Superior temporal gyrus (tissue), 1 donor: ENCODE data around the gene CDKN1A.
"Not testable (repeated sequence)": the region's sequence is repeated elsewhere in the genome, so short reads cannot be mapped to it uniquely, and the experiment has no call there.

Source experiments
- DNase-seq: peaks from one replicate; pipeline ENCODE4 v3.0.0-alpha.2; 2016; ENCODE audit errors: extremely low spot score

The CDKN1A gene

DNA sequence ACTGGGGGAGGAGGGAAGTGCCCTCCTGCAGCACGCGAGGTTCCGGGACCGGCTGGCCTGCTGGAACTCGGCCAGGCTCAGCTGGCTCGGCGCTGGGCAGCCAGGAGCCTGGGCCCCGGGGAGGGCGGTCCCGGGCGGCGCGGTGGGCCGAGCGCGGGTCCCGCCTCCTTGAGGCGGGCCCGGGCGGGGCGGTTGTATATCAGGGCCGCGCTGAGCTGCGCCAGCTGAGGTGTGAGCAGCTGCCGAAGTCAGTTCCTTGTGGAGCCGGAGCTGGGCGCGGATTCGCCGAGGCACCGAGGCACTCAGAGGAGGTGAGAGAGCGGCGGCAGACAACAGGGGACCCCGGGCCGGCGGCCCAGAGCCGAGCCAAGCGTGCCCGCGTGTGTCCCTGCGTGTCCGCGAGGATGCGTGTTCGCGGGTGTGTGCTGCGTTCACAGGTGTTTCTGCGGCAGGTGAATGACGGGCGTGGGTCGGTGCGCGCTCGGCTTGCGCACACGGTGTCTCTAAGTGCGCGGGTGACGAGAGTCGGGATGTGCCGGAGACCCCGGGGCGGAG lies at the start of gene CDKN1A:
Gene CDKN1A, plus strand, starts transcription at position 227 of the 555 bp plus-strand sequence. CDS start 5,388 bp downstream, outside the sequence.
- peak; percentile 66 for DNase-seq

DNA sequence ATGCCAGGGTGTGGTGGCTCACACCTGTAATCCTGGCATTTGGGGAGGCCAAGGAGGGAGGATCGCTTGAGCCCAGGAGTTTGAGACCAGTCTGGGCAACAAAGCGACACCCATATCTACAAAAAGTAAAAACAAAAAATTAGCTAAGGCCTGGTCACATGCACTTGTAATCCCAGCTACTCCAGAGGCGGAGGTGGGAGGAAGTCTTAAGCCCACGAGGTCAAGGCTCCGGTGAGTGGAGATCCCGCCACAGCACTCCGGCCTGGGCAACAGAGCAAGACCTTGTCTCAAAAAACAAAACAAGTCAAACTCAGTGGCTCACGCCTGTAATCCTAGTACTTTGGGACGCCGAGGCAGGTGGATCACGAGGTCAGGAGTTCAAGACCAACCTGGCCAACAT lies 48.7 kb upstream of the CDKN1A start:
- no peak for DNase-seq

DNA sequence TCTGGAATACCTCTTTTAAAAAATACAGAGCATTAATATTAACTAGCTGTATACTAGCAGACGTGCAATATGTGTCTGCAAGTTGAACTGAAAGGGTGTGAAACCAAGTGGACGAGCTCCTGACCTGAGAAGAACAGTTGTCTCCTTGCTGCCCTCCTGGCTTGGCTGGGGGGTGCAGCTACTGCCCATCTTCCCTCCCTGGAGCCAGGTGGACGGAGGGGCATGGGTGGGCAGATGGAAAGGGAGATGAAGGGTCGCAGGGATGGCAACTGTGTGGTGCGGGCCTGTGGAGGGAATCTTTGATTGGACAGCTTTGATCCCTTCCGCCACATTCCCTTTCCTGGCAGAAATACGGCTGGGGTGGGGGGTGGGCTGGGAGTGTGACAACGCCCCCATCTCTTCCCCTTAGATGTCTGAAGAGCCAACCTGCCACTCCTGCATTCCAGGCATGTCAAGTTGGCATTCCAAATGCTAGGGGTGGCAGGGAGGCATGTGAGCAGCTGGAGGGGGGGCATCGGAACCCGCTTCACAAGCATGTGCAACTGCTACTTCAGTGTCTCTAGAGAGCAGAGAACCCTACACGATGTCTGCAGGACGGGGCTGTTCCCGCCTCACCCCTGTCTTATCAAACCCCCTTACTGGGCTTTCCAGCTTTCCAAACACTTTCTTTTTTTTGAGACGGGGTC lies 47.0 kb upstream of the CDKN1A start:
- no peak for DNase-seq

DNA sequence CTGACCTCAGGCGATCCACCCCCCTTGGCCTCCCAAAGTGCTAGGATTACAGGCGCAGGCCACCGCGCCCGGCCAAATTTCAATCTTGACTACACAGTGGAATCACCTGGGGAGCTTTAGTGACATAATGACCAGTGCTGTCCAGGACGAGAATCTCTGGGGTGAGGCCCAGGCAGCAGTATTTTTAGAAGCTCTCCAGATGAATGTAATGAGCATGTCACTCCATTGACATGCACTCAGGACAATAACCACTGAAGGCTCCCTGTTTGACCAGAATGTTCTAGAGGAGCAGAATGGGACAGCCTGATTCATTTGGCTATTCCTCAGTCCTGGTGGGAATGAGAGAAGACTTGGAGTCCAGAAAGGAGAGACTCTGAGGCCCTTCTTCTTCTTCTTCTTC lies 45.1 kb upstream of the CDKN1A start:
- no peak for DNase-seq

DNA sequence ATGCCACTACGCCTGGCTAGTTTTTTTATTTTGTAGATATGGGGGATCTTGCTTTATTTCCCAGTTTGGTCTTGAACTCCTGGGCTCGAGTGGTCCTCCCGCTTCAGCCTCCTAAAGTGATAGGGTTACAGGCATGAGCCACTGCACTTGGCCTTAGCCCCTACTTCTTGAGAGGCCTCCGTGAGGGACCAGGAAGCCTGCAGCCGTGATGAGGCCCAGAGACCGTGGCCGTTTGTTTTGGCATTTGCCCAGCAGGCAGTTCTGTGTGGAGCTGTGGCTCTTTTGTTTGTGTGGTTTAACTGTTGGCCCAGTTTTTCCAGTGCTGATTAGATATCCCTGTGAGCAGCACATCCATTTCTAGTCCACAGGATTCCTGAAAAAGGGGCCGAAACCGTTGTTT lies 44.6 kb upstream of the CDKN1A start:
- no peak for DNase-seq

DNA sequence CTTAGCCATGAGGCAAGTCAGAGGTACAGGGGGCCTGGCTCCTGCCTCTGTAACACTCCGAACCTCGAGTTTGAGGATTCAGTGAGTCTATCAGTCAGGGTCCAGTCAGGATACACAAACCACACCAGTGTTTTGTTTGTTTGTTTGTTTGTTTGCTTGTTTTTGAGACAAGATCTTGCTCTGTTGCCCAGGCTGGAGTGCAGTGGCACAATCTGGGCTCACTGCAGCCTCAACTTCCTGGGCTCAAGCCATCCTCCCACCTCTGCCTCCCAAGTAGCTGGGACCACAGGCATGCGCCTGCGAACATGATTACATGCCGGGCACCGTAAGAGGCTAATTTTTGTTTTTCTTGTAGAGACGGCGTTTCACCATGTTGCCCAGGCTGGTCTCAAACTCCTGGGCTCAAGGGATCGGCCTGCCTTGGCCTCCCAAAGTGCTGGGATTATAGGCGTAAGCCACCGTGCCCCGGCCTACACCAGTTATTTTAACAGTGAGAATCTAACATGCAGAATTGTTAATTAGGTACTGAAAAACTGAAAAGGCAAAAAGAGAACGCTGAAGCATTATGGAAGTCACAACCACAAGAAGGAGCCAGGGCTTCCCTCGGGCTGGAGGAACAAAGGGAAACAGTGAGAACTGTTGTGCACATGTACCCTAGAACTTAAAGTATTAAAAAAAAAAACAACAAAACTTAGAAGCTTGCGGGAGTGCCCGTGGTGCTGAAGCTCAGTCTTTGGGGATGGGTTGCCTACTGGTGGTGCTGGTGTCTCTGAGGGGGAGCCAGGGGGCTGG lies 44.0 kb upstream of the CDKN1A start:
- no peak for DNase-seq

DNA sequence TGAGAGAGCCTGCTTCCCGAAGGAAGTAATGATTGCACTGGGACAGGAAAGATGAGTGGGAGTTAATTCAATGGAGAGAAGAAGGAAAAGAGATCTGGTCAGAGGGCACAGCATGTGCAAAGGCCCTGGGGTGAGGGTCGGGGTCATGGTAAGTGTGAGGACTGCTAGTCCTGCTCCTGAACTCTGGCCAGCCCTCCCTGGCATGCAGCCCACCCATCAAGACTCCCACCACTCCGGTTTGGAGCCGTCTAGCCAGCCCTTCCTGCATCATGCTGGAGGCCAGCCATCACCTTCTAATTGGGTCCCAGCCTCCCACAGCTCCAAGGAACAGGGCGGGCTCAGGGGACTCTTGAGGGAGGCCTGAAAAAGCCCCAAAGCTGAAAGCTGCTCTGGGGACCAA lies 42.2 kb upstream of the CDKN1A start:
- no peak for DNase-seq

DNA sequence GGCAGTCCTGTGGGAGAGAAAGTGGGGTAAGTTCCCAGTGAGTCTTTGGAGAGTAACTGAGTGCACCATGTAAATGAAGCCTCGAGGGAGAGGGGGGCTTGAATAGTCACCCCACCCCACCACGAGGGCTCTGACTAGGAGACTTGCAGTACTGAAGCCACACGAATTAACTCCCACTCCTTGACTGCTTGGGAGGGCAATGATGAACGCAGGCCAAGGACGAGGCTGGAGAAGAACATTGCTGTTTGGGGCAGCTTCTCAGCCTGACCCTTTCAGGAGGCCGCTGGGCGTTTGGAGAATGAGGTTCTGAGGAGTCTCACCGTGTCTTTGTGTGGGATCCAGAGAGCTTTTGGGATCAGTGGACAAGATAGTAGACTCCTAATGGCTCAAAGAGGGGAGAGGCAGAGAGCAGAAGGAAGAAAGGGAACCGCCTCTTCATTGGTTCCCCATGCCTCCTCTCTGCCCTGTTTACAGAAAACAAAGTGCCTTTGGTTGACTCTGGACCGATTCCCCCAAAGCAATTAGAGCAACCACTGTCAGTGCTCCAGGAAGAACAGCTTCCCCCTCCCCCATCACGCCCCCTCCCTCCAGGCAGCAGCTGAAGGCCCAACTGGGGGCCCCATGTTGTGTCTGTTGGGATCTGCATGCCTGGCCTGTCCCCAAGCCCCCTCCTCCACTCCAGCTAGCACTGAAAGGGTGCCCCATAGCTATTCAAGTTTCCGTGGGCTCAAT lies 41.7 kb upstream of the CDKN1A start:
- no peak for DNase-seq

DNA sequence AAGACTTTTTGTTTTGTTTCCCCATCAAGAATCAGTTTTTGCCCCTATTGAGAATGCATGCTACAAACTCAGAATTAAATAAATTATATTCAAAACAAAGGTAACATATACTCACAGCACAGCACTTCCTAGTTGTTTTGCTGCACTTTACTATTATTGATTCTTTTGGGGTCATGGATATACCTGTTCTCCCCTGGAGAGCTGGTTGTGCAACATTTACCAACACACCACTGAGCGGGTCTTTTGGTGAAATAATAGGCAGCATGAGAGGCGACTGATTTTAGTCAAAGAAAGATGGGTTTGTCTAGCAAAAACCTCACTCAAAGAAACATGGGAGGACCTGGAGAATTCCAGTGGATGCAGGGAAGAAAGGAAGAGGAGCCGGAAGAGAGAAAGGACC lies 39.9 kb upstream of the CDKN1A start:
- DNase-seq = no peak

DNA sequence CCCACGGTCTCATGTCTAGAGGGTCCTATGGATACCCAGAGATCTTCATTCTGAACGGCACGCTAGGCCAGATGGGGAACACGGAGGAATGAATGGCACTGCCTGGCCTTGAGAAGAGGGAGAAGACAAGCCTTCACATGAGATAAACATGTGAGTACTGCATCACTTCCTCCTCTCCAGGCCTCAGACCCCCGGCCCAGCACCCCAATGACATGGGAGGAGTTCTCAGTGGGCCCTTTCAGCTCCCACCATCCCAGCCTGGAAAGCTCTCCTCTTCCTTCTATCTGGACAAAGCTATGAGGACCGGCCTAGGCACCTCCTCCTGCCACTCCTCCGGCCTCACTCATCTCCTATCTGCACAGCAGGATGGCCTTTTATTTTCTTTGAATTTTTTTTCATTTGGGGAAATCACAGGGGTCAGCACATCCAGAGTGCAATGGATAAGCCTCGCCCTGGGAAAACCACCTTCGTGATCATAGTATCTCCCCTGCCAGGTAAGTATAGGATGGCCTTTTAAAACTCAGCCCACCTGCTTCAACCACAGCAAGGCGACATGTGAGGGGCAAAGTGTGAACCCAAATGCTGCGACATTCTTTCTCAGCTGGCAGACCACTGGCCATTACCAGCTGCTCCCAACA lies 39.2 kb upstream of the CDKN1A start:
- no peak for DNase-seq

DNA sequence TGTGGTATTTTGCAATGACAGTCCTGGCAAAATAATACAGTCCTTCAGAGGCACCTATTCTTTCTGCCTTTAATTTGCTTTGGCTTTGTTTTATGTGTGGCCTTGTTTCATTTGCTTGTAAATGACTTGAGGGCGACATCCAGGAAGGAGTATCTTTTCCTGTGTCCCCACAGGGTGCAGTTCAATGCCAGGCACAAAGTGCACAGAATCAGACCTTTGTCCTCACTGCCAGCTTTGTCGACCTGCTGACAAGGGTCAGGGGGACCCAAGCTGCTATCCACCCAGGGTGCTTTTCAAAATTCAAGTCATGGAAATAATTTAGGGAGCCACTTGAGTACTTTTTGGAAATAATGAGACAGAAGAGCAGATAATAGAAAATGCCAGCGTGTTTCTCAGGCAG lies 37.0 kb upstream of the CDKN1A start:
- DNase-seq = no peak

DNA sequence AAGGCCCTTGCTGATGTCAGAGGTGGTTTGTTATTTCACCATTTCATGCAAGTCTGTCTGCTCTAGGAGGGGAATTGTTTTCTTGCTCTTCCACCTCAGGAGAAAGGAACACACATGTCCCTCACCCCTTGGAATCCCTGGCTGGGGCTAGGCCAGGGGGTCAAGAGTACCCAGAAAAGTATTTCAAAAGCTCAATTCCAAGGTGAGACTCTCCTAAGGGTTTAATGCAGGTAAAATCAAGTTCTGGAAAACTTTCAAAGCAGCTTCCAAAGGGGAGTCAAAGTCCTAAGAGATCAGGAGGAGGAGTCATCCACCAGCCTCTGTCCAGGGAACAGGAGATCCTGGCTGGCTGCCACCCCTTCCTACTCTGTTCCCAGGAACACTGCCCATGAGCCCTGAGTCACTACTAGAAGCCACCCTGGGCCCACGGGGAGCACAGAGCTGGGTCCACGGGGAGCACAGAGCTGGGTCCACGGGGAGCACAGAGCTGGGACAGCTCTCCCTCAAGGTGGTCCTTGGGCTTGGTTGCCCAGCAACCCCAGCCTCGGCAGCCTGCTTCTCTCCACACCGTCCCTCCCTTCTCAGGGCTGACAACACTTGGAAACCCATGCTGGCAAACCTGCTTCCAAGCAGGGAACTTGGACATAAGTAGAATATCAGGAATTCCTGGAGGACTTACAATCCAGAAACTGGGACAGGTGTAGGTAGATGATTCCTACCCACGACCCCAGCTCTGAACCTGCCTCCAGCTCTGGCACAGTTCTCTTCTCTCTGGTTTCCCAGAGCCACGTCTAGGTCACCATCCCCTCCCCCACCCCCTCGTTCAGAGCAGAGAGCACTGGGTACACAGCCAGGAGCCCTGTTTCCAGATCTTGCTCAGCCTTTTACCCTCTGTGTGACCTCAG lies 35.3 kb upstream of the CDKN1A start:
- no peak for DNase-seq

DNA sequence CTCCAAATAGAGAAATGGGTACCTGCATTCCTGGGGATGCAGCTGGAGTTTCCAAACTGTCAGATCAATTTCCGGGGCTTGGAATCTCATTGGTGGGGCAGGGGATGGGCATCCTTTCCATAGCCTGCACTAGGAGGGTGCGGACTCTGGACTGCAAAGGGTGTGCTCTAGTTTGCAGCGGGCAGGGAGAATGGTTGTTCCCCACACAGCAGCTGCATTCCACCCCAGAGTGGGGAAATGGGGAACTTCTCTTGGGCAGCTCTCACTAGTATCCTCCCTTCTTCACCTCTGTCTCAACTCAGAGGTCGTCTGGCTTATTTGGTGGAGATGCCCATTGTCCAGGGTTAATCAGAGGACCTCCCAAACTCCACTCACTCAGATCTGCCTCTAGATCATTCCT lies 34.5 kb upstream of the CDKN1A start:
- no peak for DNase-seq

DNA sequence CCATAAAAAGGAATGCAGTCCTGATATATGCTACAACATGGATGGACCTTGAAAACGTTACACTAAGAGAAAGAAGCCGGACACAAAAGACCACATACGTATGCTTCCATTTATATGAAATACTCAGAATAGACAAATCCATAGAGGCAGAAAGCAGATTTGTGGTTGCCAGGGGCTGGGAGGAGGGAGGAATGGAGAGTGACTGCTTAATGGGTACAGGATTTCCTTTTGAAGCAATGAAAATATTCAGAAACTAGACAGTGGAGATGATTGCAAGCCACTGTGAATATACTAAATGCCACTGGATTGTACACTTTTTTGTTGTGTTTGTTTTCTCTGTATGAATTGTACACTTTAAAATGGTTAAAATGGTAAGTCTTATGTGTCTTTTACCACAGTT lies 29.4 kb upstream of the CDKN1A start:
- no peak for DNase-seq

DNA sequence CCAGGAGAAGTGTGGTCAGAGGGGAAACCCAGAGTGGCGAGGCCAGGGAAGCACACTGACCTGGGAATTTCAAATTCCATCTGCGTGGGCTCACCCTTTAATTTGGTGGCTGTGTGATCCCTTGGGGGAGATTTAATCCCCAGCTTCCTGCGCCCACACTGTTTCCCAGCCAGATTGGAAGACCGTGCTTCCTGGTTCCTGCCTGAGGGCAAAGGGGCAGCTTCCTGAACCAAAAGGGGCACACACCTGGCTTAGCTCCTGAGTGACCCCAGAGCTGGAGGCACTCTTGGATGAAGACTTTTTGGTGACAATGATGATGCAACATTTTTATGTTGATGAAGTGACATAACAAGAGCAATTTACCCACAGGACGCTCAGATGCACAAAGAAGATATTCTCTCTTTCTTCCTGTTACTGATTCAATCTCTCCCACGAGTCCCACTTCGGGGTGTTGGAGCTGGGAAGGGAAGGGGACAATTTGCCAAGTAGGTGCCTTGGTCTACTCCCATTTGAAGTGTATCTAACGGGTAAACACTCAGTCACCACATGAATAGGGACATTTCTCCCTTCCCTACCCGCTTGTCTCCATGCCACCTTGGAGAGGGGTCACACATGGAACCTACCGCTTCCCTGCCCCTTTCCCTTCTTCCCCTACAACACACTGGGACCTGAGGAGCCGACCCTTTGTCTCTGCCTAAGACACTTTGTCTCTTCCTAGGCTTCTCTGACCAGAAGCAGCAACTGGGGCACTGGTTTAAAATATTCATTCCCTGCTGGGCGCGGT lies 28.6 kb upstream of the CDKN1A start:
- no peak for DNase-seq

DNA sequence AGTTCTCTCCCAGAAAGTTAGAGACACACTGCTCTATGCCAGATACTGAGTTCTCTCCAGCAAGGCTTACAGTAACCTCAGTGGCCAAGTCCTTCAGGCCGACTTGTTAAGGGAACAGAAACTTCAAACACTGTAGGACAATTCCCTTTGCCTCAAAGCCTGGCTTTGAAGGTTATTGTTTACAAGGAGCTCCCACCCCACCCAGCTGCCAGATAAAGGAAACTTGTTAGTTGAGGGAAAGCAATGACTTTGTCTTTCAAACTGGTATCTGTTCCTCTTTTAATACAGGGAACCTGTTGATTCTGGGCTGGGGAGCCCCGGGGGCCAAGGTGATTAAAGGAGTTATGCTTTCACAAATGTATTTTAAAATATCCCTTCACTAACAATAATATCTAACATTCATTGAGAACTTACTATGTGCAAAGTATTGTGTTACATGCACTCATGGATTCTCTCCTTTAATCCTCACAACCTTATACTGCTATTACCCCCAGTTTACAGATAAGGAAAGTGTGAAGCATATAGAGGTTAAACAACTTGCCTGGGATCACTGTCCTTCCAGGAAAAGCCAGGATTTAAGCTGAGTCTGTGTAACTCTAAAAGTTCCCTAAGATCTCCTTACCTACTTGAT lies 27.6 kb upstream of the CDKN1A start:
- no peak for DNase-seq

DNA sequence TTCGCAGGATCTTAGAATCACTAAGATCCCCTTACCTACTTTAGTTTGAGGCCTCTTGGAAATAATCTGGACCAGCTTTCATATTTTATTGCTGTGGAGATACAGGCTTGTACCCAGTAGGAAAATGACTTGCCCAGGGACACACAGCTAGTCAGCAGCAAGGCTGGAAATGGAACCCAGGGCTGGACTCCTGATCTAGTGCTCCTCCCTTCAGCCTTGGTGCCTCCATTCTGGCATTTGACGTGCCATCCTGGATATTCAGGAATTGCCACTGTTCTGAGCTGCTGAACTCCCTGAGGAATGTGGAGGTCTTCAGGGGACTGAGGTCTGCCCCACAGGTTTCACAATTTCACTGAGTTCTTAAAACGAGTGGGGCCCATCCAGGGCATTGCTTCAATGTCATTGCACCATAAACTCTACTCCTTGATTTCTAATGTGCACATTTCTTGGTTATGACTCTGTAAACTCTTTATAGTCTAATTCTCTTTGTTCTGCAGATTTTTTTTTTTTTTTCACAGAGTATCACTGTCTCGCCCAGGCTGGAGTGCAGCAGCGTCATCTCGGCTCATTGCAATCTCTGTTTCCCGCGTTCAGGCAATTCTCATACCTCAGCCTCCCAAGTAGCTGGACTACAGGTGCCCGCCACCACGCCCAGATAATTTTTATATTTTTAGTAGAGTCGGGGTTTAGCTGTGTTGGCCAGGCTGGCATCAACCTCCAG lies 26.7 kb upstream of the CDKN1A start:
- no peak for DNase-seq

DNA sequence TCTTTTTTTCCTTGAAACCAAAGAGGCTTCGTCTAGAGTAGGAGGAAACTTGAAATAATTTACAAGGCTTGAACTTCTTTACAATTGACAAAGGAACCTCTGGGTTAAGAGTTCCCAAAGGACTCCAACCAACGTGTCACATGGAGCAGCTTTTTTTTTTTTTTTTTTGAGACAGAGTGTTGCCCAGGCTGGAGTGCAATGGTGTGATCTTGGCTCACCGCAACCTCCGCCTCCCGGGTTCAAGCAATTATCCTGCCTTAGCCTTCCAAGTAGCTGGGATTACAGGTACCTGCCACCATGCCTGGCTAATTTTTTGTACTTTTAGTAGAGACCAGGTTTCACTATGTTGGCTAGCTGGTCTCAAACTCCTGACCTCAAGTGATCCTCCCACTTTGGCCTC lies 24.0 kb upstream of the CDKN1A start:
- not testable (repeated sequence) for DNase-seq
